Panc1 (cell line): ENCODE data around the gene MORF4L2. TPM values are rescaled to one million over a fixed set of nuclear protein-coding genes. Genes with fewer than 3 reads are reported as not detected.

Experiments used
- ATAC-seq: fragments of 200-7000 bp; cut with Tn5 transposase; 2 replicates; pipeline ENCODE4 v1.9.1; 2020; ENCODE audit warnings: mild to moderate bottlenecking, moderate library complexity
- BruUV-seq: library from RNA; stranded (reverse); fragments of 400-500 nt; replicated peaks from 2 replicates; lab custom pipeline; 2021; lab: Mats Ljungman, UMichigan
- CTCF ChIA-PET: fragments of 300-600 bp; sonication (Branson Sonifier 250); formaldehyde crosslinking; loops from one replicate; lab custom pipeline; 2022; ENCODE audit warnings: antibody characterized with exemption; lab: Charles Lee
- POLR2A ChIA-PET: fragments of 300-600 bp; sonication (Branson Sonifier 250); formaldehyde crosslinking; loops from one replicate; lab custom pipeline; 2022; ENCODE audit warnings: antibody characterized with exemption; lab: Charles Lee
- DNase-seq: peaks from one replicate; pipeline ENCODE4 v3.0.0-alpha.2; 2010; ENCODE audit warnings: low read depth, low spot score
- H3K27ac ChIP-seq: 2 replicates; pipeline ENCODE4 v1.5.1; 2011; ENCODE audit warnings: mild to moderate bottlenecking, low read length, inconsistent platforms
- H3K27me3 ChIP-seq: fragments of 200-500 bp; sonication (Bioruptor generic); 2 replicates; pipeline ENCODE4 v1.6.0; 2014; ENCODE audit warnings: low read length, inconsistent platforms; ENCODE audit not compliant: control insufficient read depth, insufficient read depth
- H3K36me3 ChIP-seq: fragments of 200-500 bp; sonication (Bioruptor generic); 2 replicates; pipeline ENCODE4 v1.5.1; 2014; ENCODE audit warnings: inconsistent platforms, mild to moderate bottlenecking, low read length, moderate library complexity; ENCODE audit not compliant: control insufficient read depth, insufficient read depth
- H3K4me1 ChIP-seq: 2 replicates; pipeline ENCODE4 v1.5.1; 2011; ENCODE audit warnings: inconsistent platforms, mild to moderate bottlenecking, low read length, moderate library complexity; ENCODE audit not compliant: control insufficient read depth, insufficient read depth
- H3K4me3 ChIP-seq, 2 experiments: 2 replicates each; pipeline ENCODE4 v1.5.1; 2011 to 2012; ENCODE audit warnings: low read depth in 2 of 2, low read length in 2 of 2, mild to moderate bottlenecking in 2 of 2, inconsistent platforms in 1 of 2, moderate library complexity in 1 of 2
- H3K9me3 ChIP-seq: fragments of 200-500 bp; sonication (Bioruptor generic); 2 replicates; pipeline ENCODE4 v1.5.1; 2014; ENCODE audit warnings: low read depth, mild to moderate bottlenecking, inconsistent platforms, low read length, moderate library complexity; ENCODE audit not compliant: control insufficient read depth, insufficient read depth
- CTCF ChIP-seq: fragments of 450-650 bp; IDR thresholded peaks from 2 replicates; pipeline ENCODE4 v1.5.1; 2017; ENCODE audit warnings: mild to moderate bottlenecking
- POLR2AphosphoS5 ChIP-seq: IDR thresholded peaks from 2 replicates; pipeline ENCODE4 v1.6.1; 2012; ENCODE audit warnings: mild to moderate bottlenecking, low read depth, low read length, moderate library complexity
- REST ChIP-seq, 2 experiments: IDR thresholded peaks; 2 replicates each; pipeline ENCODE4 v1.6.1; 2011 to 2012; ENCODE audit warnings: low read depth in 2 of 2, control low read depth in 1 of 2, low read length in 1 of 2, mild to moderate bottlenecking in 1 of 2, moderate library complexity in 1 of 2; ENCODE audit not compliant: insufficient read depth in 1 of 2
- SIN3A ChIP-seq: IDR thresholded peaks from 2 replicates; pipeline ENCODE4 v1.6.1; 2012; ENCODE audit warnings: low read depth, mild to moderate bottlenecking, low read length, moderate library complexity, borderline replicate concordance; ENCODE audit not compliant: insufficient read depth
- TCF7L2 ChIP-seq: IDR thresholded peaks from 2 replicates; pipeline ENCODE4 v1.6.1; 2011; ENCODE audit warnings: mild to moderate bottlenecking, low read depth, low read length, inconsistent platforms
- in situ Hi-C: cut with HindIII; loops from 2 replicates; pipeline ENCODE4 v1.10.0; 2016; ENCODE audit warnings: low sequenced_read_pairs, low pct_unique_long_range_greater_than_20kb
- intact Hi-C: fragments of 100-400 bp; cut with micrococcal nuclease; formaldehyde crosslinking; loops from one replicate; pipeline ENCODE4 v1.10.0; 2022; ENCODE audit not compliant: unreplicated experiment
- total RNA-seq: library from RNA; stranded (reverse); gene quantifications from one replicate; pipeline ENCODE4 v1.2.1, GENCODE V29; 2021; ENCODE audit not compliant: unreplicated experiment

Gene MORF4L2
- total RNA-seq, 1 experiment from 2014 or later, result 500 TPM

- H3K4me1 ChIP-seq, result peaks cover 39% of the 10 kb centered on the region
- no peaks in the 10 kb centered on the region for H3K9me3 ChIP-seq
- TF ChIP-seq CTCF (no peak), POLR2AphosphoS5 (peak; percentile 52; the same call in 1 of the 2 replicates)
- POLR2A ChIA-PET, result interaction anchor here (0.6 to 0.8 kb wide), 2 partner anchors 18 to 100 kb away, joined by 6 to 7 read pairs; no protein-coding TSS in a partner anchor
- intact Hi-C loops, result loop anchor here (5.0 kb wide), 2 partner anchors 87 to 153 kb away; no protein-coding TSS in a partner anchor
- H3K27me3 ChIP-seq, result no peaks in the 10 kb centered on the region
- H3K27ac ChIP-seq, result peak overlapping the region; percentile 99
- DNase-seq, result no peak
- in situ Hi-C loops, result no loop called here
- CTCF ChIA-PET, result no interaction called here
- ATAC-seq, result no peak
- peak overlapping the region; percentile 92 to 99 for H3K4me3 ChIP-seq
- H3K36me3 ChIP-seq, result peaks cover 47% of the 10 kb centered on the region
- BruUV-seq, result no TSS peak
These were observed 1.1 kb downstream of the MORF4L2 start for GRCh38 chrX:103685396-103685795.

- in situ Hi-C loops, result no loop called here
- BruUV-seq, result no TSS peak
- TF ChIP-seq SIN3A, result no peak
- TF ChIP-seq CTCF, result no peak
- TF ChIP-seq REST (IDR thresholded peaks at IDR 0.05; ENCODE audit: insufficient read depth in 1 of 2, low read depth in 2 of 2, low read length in 1 of 2), result no peak
- no peak for TF ChIP-seq POLR2AphosphoS5
- no peak for TF ChIP-seq TCF7L2
- intact Hi-C loops, result no loop called here
- H3K27ac ChIP-seq, result no peak overlapping the region
- H3K36me3 ChIP-seq, result peaks cover 72% of the 10 kb centered on the region
- peaks cover 45% of the 10 kb centered on the region for H3K4me1 ChIP-seq
- ChIA-PET POLR2A (no interaction called here), CTCF (no interaction called here)
- no peak for ATAC-seq
- no peaks in the 10 kb centered on the region for H3K9me3 ChIP-seq
- no peak for DNase-seq
- H3K4me3 ChIP-seq, result no peak overlapping the region
- H3K27me3 ChIP-seq, result no peaks in the 10 kb centered on the region
These were observed 5.1 kb downstream of the MORF4L2 start for GRCh38 chrX:103681443-103681842.
